Upper lobe of left lung (tissue), 4 donors: ENCODE results near the gene GH2.
"Not testable (repeated sequence)": the region's sequence is repeated elsewhere in the genome, so short reads cannot be mapped to it uniquely, and the experiment has no call there.

ENCODE experiments used
- EP300 ChIP-seq, 4 donors: sonication (generic); formaldehyde crosslinking; IDR thresholded peaks; one replicate each; pipeline ENCODE4 v1.5.1; 2017; ENCODE audit warnings: antibody characterized with exemption in 4 of 4, control low read depth in 2 of 4
- POLR2AphosphoS5 ChIP-seq, 2 donors: sonication (generic); formaldehyde crosslinking; IDR thresholded peaks; one replicate each; pipeline ENCODE4 v1.5.1; 2017; ENCODE audit warnings: antibody characterized with exemption in 2 of 2

- not testable (repeated sequence) for TF ChIP-seq EP300, POLR2AphosphoS5 (IDR thresholded peaks at IDR 0.05)
Observed at GRCh38 chr17:63917206-63917605, 35.5 kb upstream of the GH2 start.
